HepG2 (cell line): ENCODE results near the gene HOXA7. TPM values are rescaled to one million over a fixed set of nuclear protein-coding genes. Genes with fewer than 3 reads are reported as not detected.

ENCODE experiments used
- ATAC-seq: fragments of 200-7000 bp; cut with Tn5 transposase; 3 replicates; pipeline ENCODE4 v1.9.1; 2020; ENCODE audit warnings: mild to moderate bottlenecking, moderate library complexity
- BruUV-seq: library from RNA; stranded (reverse); fragments of 400-500 nt; replicated peaks from 2 replicates; lab custom pipeline; 2021; lab: Mats Ljungman, UMichigan
- CTCF ChIA-PET: fragments of 300-600 bp; formaldehyde crosslinking; extraction: SDS; loops from one replicate; lab custom pipeline; 2021; ENCODE audit warnings: low total read pairs, inconsistent platforms, low intra/inter-chr PET ratio; lab: Yijun Ruan, JAX
- POLR2A ChIA-PET: fragments of 350-600 bp; sonication (Branson Sonifier 250); formaldehyde crosslinking; loops from one replicate; lab custom pipeline; 2020; ENCODE audit warnings: antibody characterized with exemption, inconsistent platforms; lab: Yijun Ruan, JAX
- DNase-seq: peaks from one replicate; pipeline ENCODE4 v3.0.0-alpha.2; 2015; ENCODE audit warnings: low spot score
- FAIRE-seq: peaks from 3 replicates; lab custom pipeline; 2011; peaks lifted over from hg19 to GRCh38; lab: Jason Lieb, UNC
- H2AFZ ChIP-seq: one replicate; pipeline ENCODE4 v1.6.1; 2011; ENCODE audit warnings: low read length, inconsistent platforms
- H3K27ac ChIP-seq: fragments of 300-600 bp; 3 replicates; pipeline ENCODE4 v1.8.0; 2011; ENCODE audit warnings: mixed run types, mild to moderate bottlenecking, mixed read lengths, low read length, inconsistent platforms; ENCODE audit not compliant: insufficient read depth; ENCODE audit errors: extremely low read length
- H3K27me3 ChIP-seq, 2 experiments: fragments of 200-600 bp in 1 of 2; 2 replicates in 1 of 2; 3 replicates in 1 of 2; pipeline versions ENCODE4 v1.6.0 to v1.8.0; 2011; ENCODE audit warnings: low read length in 2 of 2, mild to moderate bottlenecking in 2 of 2, moderate library complexity in 2 of 2, inconsistent platforms in 1 of 2; ENCODE audit not compliant: insufficient read depth in 2 of 2, control insufficient read depth in 1 of 2
- H3K36me3 ChIP-seq, 2 experiments: fragments of 200-600 bp in 1 of 2; replicated peaks in 1 of 2; 2 replicates in 1 of 2; 3 replicates in 1 of 2; pipeline versions ENCODE4 v1.5.1 to v1.8.0; 2011; ENCODE audit warnings: low read length in 2 of 2, inconsistent platforms in 1 of 2; ENCODE audit not compliant: insufficient read depth in 2 of 2, control insufficient read depth in 1 of 2
- H3K4me1 ChIP-seq: 2 replicates; pipeline ENCODE4 v1.5.1; 2012; ENCODE audit warnings: low read length, inconsistent platforms; ENCODE audit not compliant: insufficient read depth
- H3K4me2 ChIP-seq: 2 replicates; pipeline ENCODE4 v1.6.0; 2011; ENCODE audit warnings: low read depth, low read length, inconsistent platforms
- H3K4me3 ChIP-seq, 3 experiments: fragments of 200-600 bp in 1 of 3; sonication (generic), shearing (Covaris generic) in 1 of 3; replicated peaks in 1 of 3; 2 replicates each; pipeline ENCODE4 v1.5.1; 2011 to 2016; ENCODE audit warnings: low read length in 3 of 3, inconsistent platforms in 2 of 3, low read depth in 2 of 3, mild to moderate bottlenecking in 2 of 3, control low read depth in 1 of 3, mixed read lengths in 1 of 3; ENCODE audit not compliant: insufficient read depth in 1 of 3
- H3K79me2 ChIP-seq: one replicate; pipeline ENCODE4 v1.6.1; 2011; ENCODE audit warnings: low read length, inconsistent platforms; ENCODE audit not compliant: insufficient read depth
- H3K9ac ChIP-seq: 2 replicates; pipeline ENCODE4 v1.6.0; 2011; ENCODE audit warnings: mild to moderate bottlenecking, low read depth, low read length, inconsistent platforms; ENCODE audit not compliant: insufficient read depth
- H3K9me3 ChIP-seq: 2 replicates; pipeline ENCODE4 v1.5.1; 2012; ENCODE audit warnings: mild to moderate bottlenecking, low read length
- H4K20me1 ChIP-seq: 2 replicates; pipeline ENCODE4 v1.6.0; 2011; ENCODE audit warnings: inconsistent platforms, mild to moderate bottlenecking, low read length, moderate library complexity; ENCODE audit not compliant: insufficient read depth
- POLR2G ChIP-seq: fragments of 200-400 bp; formaldehyde crosslinking; IDR thresholded peaks from 2 replicates; pipeline ENCODE4 v1.6.1; 2018; ENCODE audit warnings: mild to moderate bottlenecking, low read depth, low read length, moderate library complexity
- RFXANK ChIP-seq: IDR thresholded peaks from 2 replicates; pipeline ENCODE4 v1.6.1; 2016
- TBP ChIP-seq: sonication (generic); formaldehyde crosslinking; IDR thresholded peaks from 2 replicates; pipeline ENCODE4 v1.5.0; 2020; ENCODE audit warnings: missing genetic modification reagents
- TOE1 ChIP-seq: sonication (generic); formaldehyde crosslinking; IDR thresholded peaks from 2 replicates; pipeline ENCODE4 v1.4.0; 2020; ENCODE audit warnings: mild to moderate bottlenecking, missing genetic modification reagents
- ZSCAN29 ChIP-seq: sonication (generic); formaldehyde crosslinking; conservative IDR thresholded peaks from 2 replicates; pipeline ENCODE4 v1.4.0; 2020; ENCODE audit warnings: mild to moderate bottlenecking, missing genetic modification reagents
- WGBS: methylation state at CpG from one replicate; pipeline ENCODE4 v1.1.6; 2017; ENCODE audit warnings: low lambda C conversion rate; 5-methylcytosine and 5-hydroxymethylcytosine counted together
- in situ Hi-C: cut with HindIII; loops from 2 replicates; pipeline ENCODE4 v1.10.0; 2017; ENCODE audit warnings: low pct_unique_long_range_greater_than_20kb; ENCODE audit not compliant: extremely low pct_ligation_motif_present
- intact Hi-C: fragments of 100-400 bp; cut with micrococcal nuclease; formaldehyde crosslinking; loops from one replicate; pipeline ENCODE4 v1.10.0; 2022; ENCODE audit not compliant: unreplicated experiment
- polyA plus RNA-seq, 8 experiments: library from polyadenylated mRNA; depleted of rRNA in 3 of 8; stranded (reverse) in 7 of 8; unstranded in 1 of 8; fragments of >200 nt; fragmentation: Illumina TruSeq in 4 of 8; extraction: Trizol in 4 of 8; gene quantifications; 2 replicates each; pipeline versions ENCODE4 v1.2.1 to v1.2.3, GENCODE V29; 2011 to 2016; ENCODE audit warnings: low read depth in 4 of 8, missing spikeins in 1 of 8, mixed read lengths in 1 of 8; ENCODE audit not compliant: insufficient read depth in 1 of 8
- total RNA-seq, 5 experiments: library from RNA; depleted of rRNA; stranded (reverse); fragments of >200 nt; fragmentation: Illumina TruSeq; extraction: Trizol; gene quantifications; 2 replicates each; pipeline ENCODE4 v1.2.3, GENCODE V29; 2016; ENCODE audit warnings: low read depth in 1 of 5
- TF ChIP-seq, protein P1 (sequence below): sonication (generic); formaldehyde crosslinking; IDR thresholded peaks from 2 replicates; pipeline ENCODE4 v1.8.0; 2022; ENCODE audit warnings: low read depth, missing genetic modification reagents
- TF ChIP-seq, protein P2 (sequence below): sonication (generic); formaldehyde crosslinking; IDR thresholded peaks from 2 replicates; pipeline ENCODE4 v1.4.0; 2020; ENCODE audit warnings: missing genetic modification reagents, borderline replicate concordance
- TF ChIP-seq, protein P3 (sequence below): sonication (generic); formaldehyde crosslinking; IDR thresholded peaks from 2 replicates; pipeline ENCODE4 v1.8.1; 2023; ENCODE audit warnings: mild to moderate bottlenecking, missing genetic modification reagents
- TF ChIP-seq, protein P4 (sequence below): sonication (generic); formaldehyde crosslinking; IDR thresholded peaks from 2 replicates; pipeline ENCODE4 v1.5.0; 2020; ENCODE audit warnings: missing genetic modification reagents
- TF ChIP-seq, protein P5 (sequence below): IDR thresholded peaks from 2 replicates; pipeline ENCODE4 v1.6.1; 2012; ENCODE audit warnings: low read depth, low read length, improper control_type of control experiment

The HOXA7 gene
- total and polyA plus RNA-seq, 2 of the 13 experiments (the other 11 are each of a cell fraction or from before 2014, with no cell fraction given), result 0.05 TPM; not detected in 1

DNA sequence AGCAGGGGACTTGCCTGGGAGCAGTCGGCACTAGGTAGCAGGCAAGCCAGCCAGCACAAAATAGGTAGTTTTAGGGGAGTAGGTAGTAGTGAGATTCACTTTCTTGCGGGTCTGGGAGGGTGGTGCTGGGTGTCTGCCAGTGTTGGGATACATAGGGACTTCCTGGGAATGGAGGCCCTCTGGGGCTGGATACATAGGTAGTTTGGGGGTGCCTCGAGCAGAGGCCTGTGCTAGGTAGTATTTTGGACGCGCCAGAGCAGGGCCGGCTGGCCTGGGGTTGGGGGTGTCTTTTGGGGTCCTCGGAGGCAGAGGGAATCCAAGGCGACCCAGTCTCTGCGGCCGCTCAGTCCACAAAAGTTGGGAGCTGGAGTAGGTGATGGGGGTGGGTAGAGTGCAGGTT lies 2.1 kb downstream of the HOXA7 start:
- peaks cover 1% of the 10 kb centered on the region for H3K79me2 ChIP-seq
- H3K9me3 ChIP-seq, result no peaks in the 10 kb centered on the region
- ChIA-PET POLR2A (no interaction called here), CTCF (no interaction called here)
- H3K4me1 ChIP-seq, result peaks cover 37% of the 10 kb centered on the region
- no peak for FAIRE-seq
- no peak for ATAC-seq
- H3K4me2 ChIP-seq, result no peak overlapping the region
- no peak overlapping the region for H3K27ac ChIP-seq
- no peak for DNase-seq
- no peak overlapping the region for H2AFZ ChIP-seq
- TF ChIP-seq RFXANK (no peak), TOE1 (CRISPR knock-in tag) (no peak), TBP (CRISPR knock-in tag) (no peak), ZSCAN29 (no peak), POLR2G (no peak)
- TF ChIP-seq, protein P1, sequence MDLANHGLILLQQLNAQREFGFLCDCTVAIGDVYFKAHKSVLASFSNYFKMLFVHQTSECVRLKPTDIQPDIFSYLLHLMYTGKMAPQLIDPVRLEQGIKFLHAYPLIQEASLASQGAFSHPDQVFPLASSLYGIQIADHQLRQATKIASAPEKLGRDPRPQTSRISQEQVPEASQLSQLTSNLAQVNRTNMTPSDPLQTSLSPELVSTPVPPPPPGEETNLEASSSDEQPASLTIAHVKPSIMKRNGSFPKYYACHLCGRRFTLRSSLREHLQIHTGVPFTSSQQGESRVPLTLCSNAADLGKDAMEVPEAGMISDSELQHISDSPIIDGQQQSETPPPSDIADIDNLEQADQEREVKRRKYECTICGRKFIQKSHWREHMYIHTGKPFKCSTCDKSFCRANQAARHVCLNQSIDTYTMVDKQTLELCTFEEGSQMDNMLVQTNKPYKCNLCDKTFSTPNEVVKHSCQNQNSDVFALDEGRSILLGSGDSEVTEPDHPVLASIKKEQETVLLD (CRISPR knock-in tag), result no peak
- TF ChIP-seq, protein P2, sequence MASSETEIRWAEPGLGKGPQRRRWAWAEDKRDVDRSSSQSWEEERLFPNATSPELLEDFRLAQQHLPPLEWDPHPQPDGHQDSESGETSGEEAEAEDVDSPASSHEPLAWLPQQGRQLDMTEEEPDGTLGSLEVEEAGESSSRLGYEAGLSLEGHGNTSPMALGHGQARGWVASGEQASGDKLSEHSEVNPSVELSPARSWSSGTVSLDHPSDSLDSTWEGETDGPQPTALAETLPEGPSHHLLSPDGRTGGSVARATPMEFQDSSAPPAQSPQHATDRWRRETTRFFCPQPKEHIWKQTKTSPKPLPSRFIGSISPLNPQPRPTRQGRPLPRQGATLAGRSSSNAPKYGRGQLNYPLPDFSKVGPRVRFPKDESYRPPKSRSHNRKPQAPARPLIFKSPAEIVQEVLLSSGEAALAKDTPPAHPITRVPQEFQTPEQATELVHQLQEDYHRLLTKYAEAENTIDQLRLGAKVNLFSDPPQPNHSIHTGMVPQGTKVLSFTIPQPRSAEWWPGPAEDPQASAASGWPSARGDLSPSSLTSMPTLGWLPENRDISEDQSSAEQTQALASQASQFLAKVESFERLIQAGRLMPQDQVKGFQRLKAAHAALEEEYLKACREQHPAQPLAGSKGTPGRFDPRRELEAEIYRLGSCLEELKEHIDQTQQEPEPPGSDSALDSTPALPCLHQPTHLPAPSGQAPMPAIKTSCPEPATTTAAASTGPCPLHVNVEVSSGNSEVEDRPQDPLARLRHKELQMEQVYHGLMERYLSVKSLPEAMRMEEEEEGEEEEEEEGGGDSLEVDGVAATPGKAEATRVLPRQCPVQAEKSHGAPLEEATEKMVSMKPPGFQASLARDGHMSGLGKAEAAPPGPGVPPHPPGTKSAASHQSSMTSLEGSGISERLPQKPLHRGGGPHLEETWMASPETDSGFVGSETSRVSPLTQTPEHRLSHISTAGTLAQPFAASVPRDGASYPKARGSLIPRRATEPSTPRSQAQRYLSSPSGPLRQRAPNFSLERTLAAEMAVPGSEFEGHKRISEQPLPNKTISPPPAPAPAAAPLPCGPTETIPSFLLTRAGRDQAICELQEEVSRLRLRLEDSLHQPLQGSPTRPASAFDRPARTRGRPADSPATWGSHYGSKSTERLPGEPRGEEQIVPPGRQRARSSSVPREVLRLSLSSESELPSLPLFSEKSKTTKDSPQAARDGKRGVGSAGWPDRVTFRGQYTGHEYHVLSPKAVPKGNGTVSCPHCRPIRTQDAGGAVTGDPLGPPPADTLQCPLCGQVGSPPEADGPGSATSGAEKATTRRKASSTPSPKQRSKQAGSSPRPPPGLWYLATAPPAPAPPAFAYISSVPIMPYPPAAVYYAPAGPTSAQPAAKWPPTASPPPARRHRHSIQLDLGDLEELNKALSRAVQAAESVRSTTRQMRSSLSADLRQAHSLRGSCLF (CRISPR knock-in tag), result no peak
- TF ChIP-seq, protein P3, sequence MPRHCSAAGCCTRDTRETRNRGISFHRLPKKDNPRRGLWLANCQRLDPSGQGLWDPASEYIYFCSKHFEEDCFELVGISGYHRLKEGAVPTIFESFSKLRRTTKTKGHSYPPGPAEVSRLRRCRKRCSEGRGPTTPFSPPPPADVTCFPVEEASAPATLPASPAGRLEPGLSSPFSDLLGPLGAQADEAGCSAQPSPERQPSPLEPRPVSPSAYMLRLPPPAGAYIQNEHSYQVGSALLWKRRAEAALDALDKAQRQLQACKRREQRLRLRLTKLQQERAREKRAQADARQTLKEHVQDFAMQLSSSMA (CRISPR knock-in tag), result no peak
- TF ChIP-seq, protein P4, sequence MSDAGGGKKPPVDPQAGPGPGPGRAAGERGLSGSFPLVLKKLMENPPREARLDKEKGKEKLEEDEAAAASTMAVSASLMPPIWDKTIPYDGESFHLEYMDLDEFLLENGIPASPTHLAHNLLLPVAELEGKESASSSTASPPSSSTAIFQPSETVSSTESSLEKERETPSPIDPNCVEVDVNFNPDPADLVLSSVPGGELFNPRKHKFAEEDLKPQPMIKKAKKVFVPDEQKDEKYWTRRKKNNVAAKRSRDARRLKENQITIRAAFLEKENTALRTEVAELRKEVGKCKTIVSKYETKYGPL (CRISPR knock-in tag), result no peak
- TF ChIP-seq, protein P5, sequence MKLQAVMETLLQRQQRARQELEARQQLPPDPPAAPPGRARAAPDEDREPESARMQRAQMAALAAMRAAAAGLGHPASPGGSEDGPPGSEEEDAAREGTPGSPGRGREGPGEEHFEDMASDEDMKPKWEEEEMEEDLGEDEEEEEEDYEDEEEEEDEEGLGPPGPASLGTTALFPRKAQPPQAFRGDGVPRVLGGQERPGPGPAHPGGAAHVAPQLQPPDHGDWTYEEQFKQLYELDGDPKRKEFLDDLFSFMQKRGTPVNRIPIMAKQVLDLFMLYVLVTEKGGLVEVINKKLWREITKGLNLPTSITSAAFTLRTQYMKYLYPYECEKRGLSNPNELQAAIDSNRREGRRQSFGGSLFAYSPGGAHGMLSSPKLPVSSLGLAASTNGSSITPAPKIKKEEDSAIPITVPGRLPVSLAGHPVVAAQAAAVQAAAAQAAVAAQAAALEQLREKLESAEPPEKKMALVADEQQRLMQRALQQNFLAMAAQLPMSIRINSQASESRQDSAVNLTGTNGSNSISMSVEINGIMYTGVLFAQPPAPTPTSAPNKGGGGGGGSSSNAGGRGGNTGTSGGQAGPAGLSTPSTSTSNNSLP, result no peak
- H3K36me3 ChIP-seq, result no peaks in the 10 kb centered on the region
- intact Hi-C loops, result no loop called here
- in situ Hi-C loops, result loop anchor here (25.0 kb wide), 1 partner anchor 1067 kb away; no protein-coding TSS in a partner anchor
- WGBS, result 67% methylated on average over 9 of the region's 10 CpGs
- no peaks in the 10 kb centered on the region for H4K20me1 ChIP-seq
- peaks cover 6 to 61% of the 10 kb centered on the region in 2 experiments for H3K27me3 ChIP-seq
- H3K4me3 ChIP-seq, result no peak overlapping the region
- H3K9ac ChIP-seq, result no peak overlapping the region
- BruUV-seq, result no TSS peak
